ENCODE results near the gene SLC25A42.
"Not testable (repeated sequence)": the region's sequence is repeated elsewhere in the genome, so short reads cannot be mapped to it uniquely, and the experiment has no call there.

SLC25A42 gene

DNA sequence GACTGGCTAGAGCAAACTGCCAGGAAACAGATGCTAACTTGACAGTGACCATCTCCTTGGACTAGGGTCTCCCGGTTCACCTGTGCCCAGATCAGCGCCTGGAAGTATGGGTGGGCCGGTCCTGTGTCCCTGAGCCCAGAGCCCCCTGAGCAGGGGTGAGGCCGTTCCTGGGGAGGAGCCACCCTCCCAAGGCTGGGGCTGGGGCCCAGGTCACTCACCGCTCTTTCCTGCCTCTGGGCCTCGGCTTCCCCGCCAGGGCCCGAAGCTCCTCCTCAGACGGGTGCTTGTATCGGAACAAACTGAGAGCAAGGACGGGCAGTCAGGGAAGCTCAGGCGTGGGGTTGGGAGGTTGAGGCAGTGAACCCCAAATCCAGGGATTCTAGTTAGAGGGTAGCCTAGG is 69.1 kb downstream of the SLC25A42 start:
- in situ Hi-C loops (cut with HindIII; ENCODE audit: low sequenced_read_pairs), result no loop called here

DNA sequence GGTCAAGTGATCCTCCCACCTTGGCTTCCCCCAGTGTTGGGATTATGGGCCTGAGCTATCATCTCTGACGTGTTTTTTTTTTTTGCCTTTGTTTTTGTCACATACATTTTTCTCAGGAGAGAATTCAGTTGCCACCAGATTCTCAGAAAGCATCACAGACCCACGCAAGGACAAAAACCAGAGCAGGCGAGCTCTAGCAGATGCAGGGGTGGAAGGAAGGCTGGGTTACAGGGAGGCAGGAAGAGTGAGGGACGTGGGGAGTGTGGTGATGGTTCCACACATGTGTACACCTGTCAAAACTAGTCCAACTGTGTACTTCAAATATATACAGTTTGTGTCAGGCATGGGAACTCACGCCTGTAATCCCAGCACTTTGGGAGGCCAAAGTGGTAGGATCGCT is 70.2 kb downstream of the SLC25A42 start:
- in situ Hi-C loops (cut with HindIII; ENCODE audit: low sequenced_read_pairs), result no loop called here

DNA sequence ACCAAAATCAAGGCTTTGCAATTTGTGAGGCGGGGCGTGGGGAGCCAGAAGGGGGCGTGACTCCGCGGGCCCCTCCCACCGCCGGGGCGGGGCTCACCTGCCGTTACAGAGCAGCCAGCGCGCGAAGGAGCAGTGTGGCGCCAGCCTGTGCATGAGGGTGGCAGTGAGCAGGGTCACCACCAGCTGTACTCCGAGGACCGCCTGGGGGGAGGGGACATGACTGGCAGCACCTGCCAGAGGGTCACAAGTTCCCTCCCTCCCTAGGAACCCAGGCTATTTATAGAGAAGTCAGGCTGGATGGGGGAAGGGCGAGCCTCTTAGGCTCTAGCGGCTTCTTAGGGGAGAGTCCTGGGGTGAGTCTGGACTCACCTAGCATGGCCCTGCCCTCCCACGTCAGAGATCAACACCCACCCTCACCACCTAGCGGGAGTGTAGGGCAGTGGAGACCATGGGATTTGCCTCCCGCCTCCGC is 70.9 kb downstream of the SLC25A42 start:
- in situ Hi-C loops (cut with HindIII; ENCODE audit: low sequenced_read_pairs), result no loop called here

DNA sequence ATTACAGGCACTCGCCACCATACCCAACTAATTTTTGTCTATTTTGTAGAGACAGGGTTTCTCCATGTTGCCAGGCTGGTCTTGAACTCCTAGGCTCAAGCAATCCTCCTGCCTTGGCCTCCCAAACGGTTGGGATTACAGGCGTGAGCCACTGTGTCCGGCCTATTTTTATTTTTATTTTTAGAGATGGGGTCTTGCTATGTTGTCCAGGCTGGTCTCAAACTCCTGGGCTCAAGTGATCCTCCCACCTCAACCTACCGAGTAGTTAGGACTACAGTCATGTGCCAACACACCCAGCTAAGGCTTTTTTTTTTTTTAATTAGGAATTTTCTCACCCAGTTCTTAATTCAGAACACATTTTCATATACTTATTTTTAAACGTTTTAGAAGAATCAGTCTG is 71.9 kb downstream of the SLC25A42 start:
- in situ Hi-C loops (cut with HindIII; ENCODE audit: low sequenced_read_pairs), result not testable (repeated sequence)

DNA sequence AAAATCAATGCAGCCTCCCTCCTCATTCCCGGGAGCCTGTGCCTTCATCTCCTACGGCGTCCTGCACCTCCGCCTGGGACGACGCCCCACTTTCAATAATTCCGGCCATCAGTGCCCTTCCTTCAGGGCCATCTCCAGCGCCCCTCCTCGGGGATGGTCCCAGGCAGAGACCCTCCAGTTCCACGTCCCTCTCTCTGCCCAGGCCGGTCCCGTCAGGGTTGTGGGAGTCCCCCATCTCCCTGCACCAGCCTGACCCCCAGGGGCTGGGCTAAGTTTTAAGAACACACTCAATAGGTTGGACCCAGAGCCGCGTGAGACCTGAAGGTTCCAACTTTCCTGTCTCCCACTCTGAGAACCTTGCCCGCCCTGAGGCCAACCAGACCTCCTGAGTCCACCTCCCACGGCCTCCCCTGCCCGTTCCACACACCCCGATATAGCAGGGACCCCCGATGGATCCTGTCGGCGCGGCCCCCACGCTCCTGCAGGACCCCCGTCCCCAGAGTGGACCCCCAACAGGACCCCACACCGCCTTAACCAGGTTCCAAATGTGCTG is 73.8 kb downstream of the SLC25A42 start:
- in situ Hi-C loops (cut with HindIII; ENCODE audit: low sequenced_read_pairs), result no loop called here

DNA sequence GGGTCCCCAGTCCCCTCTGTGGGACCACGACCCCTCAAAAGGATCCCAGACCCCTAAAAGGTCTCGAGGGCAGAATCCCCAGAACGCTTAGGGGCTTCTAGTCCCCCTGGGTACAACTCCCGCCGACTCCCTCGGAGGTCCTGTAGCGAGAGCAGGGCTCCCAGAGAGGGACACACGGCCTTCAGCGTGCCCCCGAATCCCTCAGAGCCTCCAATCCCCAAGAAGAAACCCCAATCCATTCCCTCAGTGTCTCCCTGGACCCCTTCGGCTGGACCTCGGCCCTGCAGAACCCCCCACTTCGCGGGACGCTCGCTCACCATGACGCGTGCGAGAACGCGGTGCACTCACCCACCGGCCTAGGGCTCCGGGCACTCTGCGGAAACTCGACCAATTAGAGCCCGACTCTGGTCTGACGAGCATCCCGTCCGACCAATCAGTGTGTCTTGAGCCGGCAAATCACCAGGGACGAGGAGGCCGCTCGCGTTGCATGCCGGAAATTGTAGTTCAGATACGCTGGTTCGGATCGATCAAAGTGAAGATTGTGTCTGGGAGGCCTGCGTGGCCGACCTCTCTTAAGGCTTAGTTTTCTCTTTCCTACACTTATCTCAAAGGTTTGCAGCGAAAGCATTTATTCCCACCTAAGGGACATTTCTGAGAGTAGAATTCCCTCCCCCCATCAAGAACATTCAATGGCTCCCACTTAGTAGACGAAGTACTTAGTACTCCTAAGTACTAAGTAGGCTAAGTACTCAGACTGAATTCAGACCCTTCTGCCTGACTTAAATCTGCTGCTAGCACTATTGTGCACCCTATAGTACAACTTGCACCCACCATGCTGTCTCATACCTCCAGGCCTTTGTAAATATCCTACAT is 74.6 kb downstream of the SLC25A42 start, which contains the start of gene TMEM161A:
TSS of gene TMEM161A (minus strand) at position 370 of the 873 bp plus-strand sequence. CDS start at position 320, 50 bp downstream.
- in situ Hi-C loops (cut with HindIII; ENCODE audit: low sequenced_read_pairs), result no loop called here

DNA sequence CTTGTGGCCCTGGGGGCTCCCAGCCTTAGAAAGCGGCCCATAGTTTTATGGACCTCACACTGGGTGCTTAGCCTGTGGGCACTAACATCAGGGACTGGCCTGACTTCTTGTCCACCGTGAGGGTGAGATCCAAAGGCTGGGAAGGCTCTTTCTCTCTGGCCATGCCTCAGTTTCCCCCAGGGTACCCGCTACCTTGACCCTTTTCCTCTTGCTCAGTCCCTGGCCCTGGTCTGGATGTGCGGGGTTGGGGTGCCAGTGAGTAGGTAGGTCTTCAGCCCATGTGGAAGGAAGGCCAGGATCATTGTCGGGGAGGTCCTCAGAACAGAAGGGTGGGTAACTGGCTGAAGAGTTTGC is 76.1 kb downstream of the SLC25A42 start:
- in situ Hi-C loops (cut with HindIII; ENCODE audit: low sequenced_read_pairs), result loop anchor here (5.0 kb wide), 1 partner anchor 78 kb away; the partner anchor contains the start of gene SLC25A42

DNA sequence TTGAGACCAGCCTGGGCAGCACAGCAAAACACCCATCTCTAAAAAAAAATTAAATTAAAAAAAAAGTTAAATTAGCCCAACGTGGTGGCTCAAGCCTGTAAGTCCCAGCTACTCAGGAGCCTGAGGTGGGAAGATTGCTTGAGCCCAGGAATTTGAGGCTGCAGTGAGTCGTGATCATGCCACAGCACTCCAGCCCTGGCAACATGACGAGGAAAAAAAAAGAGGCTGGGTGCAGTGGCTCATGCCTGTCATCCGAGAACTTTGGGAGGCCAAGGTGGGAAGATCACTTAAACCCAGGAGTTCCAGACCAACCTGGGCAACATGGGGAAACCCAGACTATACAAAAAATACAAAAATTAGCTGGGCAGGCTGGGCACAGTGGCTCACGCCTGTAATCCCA is 76.7 kb downstream of the SLC25A42 start:
- in situ Hi-C loops (cut with HindIII; ENCODE audit: low sequenced_read_pairs), result loop anchor here (5.0 kb wide), 1 partner anchor 78 kb away; the partner anchor contains the start of gene SLC25A42

DNA sequence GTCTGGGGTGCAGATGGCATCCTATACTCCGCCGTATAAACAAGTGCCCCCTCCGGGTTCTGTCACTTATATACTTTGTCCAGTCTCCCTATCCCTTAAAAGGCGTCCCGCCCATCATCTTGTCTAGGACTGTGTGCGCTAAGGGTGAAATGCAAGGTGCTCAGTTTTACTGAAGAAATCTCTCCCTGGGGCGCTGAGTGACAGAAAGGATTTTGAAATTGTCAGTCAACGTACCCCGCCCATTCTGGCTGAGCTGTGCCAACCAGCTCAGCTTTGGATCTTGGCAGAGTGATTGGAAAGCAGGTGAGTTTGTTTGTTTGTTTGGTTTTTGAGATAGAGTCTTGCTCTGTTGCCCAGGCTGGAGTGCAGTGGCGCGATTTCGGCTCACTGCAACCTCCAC is 78.6 kb downstream of the SLC25A42 start:
- in situ Hi-C loops (cut with HindIII; ENCODE audit: low sequenced_read_pairs), result loop anchor here (5.0 kb wide), 1 partner anchor 80 kb away; the partner anchor contains the start of gene SLC25A42

DNA sequence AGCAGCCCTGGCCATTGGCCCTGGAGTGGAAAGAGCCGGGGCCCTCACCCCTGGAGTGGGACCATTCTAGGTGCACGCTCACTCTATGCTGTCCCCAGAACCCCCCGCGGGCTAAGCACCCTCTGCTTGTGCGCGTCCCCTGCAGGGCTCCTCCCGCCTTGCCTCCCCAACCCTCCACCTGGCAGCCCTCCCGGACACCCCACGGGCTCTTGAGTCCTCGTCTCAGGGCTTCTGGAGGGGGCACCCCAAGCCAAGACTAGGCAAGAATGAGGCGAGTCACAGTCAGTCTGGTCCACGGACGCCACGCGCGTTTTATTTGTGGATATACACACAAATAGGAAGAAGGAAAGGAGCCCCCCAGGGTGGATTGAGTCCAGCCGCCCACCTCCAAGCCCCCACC is 81.5 kb downstream of the SLC25A42 start:
- in situ Hi-C loops (cut with HindIII; ENCODE audit: low sequenced_read_pairs), result no loop called here

DNA sequence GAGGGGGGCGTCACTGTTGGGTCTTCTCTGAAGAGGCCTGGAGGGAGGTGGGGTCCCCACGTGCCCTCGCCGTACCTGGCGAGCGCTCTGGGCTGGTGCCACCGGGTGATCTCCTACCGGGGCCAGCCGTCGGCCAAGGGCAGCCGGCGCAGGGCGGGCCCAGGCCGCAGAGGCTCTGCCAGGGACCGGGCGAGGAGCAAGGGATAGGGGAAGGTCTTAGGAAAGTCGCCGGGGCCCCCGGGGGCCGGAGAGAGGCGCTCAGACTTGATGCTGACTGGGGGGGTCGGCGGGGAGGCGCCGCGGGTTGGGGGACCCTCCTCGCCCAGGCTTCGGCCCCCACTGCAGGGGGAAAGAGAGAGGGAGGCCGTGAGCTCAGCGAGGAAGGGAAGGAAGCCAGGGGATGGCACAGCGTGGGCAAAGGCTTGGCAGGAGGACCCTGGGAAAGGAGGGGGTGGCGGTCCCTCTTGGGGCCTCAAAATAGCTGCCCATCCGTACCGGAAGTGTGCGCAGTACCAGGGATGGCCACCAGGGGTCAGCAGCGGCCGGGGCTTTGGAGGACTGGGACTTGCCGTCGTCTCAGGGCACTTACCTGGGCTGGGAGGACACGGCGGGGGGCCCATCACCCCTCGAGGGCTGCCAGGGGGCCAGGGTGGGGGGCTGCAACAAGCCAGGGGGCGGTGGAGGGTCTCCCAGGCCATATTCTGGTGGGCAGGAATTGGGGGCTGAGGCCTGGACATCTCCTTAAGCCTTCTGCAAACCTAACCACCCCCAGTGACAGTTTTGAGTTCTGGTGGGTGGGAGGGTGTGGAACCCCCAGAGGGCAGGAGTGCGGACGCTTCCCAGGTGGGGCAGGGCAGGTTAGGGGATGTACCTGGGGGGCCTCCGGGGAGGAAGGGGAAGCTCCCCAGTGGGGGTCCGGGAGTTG is 82.2 kb downstream of the SLC25A42 start:
- in situ Hi-C loops (cut with HindIII; ENCODE audit: low sequenced_read_pairs), result no loop called here

DNA sequence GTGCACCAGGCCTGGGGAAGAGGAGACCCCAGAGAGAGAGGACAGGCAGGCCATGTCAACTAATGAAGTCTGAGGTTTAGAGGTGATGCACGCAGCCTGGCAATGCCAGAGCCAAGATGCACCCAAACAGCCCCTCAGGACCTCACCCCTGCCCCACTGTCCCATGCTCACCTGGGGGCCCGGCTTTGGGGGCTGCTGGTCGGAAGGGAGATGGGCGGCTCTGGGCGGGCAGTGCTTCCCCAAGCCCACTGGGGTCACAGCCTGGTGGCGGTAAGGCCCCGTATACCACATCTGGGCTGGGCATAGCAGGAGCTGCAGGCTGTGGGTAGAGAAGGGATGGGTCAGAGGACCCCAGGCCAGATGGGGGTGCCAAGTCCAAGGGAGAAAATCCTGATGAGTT is 83.1 kb downstream of the SLC25A42 start:
- in situ Hi-C loops (cut with HindIII; ENCODE audit: low sequenced_read_pairs), result no loop called here

DNA sequence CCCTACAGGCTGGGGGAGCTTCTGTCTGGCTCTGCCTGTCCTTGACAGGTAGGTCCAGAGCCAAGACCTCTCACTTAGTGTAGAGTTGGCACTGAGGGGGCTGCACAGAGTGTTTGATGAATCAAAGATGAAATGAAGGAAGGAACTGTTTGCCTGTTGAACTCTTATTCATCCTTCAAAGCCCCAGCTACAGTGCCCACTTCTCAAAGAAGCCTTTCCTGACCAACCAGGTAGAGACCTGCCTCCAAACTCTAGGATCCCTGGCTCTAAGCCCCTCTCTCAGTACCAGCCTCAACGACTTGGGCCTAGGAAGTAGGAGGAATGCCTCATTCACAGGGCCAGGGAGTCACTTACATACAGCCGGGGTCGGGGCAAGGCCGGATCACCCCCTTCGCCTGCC is 83.5 kb downstream of the SLC25A42 start:
- in situ Hi-C loops (cut with HindIII; ENCODE audit: low sequenced_read_pairs), result no loop called here

DNA sequence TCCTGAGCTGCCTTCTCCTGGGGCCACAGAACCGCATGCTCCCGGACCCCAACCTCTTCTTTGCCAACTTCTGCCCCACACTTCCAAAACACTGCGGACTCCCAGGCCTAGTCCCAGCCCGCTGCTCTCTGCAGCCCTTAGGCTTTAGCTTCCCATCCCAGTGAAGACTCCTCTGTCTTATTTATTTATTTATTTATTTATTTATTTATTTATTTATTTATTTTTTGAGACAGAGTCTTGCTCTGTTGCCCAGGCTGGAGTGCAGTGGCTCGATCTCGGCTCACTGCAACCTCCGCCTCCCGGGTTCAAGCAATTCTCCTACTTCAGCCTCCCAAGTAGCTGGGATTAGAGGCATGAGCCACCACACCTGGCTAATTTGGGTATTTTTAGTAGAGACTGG is 84.7 kb downstream of the SLC25A42 start:
- in situ Hi-C loops (cut with HindIII; ENCODE audit: low sequenced_read_pairs), result not testable (repeated sequence)

DNA sequence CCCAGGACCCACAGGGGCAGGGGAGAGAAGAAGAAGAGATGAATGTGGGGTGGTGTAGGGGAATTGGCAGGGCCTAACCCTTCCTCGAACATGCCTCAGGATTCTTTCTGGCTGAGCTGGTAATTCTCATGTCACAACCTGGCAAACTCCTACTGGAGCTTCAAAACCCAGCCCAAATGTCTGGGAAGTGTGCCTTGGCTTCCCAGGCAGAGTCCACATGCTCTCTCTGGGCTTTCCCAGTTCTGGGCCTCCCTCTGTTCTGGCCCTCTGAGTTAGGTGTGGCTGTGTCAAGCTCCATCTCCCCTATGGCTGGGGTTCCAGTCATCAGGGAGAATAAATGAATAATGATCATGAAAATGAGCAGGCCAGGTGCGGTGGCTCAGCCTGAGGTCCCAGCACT is 85.6 kb downstream of the SLC25A42 start:
- in situ Hi-C loops (cut with HindIII; ENCODE audit: low sequenced_read_pairs), result no loop called here

DNA sequence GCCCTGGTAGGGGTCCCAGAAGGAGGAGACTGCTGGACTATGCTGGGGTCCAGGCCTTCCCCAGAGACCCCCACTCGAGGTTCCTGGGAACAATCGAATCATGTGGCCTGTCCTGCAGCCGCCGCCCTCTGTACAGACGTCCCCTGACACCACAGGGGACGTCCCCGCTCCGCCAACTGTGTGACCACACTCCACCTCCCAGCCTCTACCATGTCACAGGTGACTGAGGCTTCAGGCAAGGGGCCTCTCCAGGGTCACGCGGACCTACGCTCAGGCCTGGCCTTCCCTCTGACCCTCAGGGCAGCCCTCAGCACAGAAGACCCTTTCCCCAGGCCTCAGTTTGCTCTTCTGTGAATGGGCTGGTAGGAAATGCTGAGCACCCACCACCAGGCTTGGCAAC is 87.6 kb downstream of the SLC25A42 start:
- in situ Hi-C loops (cut with HindIII; ENCODE audit: low sequenced_read_pairs), result no loop called here

DNA sequence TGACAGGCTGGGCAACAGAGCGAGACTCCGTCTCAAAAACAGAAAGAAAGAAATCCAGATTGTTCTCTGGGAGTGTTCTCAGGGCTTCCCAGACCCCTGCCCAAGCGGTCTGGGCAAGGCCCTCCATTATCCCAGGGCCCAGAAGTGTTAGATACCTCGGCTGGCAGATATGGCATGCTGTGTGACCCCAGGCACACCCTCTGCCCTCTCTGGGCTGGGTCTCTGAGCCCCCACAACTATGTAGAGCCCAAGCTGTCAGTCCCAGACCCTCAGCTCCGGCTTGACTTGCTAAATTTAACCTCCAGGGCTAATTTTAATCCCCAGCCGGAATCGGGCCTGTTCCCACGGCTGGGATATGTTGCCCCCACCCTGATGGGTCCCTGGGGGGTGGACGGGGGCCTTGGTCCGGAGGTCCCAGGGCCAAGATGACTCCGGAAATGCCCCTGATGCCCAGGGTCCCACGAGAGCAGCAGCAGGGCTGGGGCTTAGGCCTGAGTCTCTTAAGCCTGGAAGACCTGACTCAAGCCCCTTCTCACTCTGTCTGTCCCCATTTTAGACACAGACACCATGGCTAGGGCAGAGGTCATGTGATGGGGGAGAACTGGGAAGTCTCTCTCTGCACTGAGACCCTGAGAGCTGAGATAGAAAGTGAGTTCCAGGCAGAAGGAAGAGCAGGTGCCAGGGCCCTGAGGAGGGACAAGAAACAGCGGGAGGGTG is 89.0 kb downstream of the SLC25A42 start:
- in situ Hi-C loops (cut with HindIII; ENCODE audit: low sequenced_read_pairs), result no loop called here

DNA sequence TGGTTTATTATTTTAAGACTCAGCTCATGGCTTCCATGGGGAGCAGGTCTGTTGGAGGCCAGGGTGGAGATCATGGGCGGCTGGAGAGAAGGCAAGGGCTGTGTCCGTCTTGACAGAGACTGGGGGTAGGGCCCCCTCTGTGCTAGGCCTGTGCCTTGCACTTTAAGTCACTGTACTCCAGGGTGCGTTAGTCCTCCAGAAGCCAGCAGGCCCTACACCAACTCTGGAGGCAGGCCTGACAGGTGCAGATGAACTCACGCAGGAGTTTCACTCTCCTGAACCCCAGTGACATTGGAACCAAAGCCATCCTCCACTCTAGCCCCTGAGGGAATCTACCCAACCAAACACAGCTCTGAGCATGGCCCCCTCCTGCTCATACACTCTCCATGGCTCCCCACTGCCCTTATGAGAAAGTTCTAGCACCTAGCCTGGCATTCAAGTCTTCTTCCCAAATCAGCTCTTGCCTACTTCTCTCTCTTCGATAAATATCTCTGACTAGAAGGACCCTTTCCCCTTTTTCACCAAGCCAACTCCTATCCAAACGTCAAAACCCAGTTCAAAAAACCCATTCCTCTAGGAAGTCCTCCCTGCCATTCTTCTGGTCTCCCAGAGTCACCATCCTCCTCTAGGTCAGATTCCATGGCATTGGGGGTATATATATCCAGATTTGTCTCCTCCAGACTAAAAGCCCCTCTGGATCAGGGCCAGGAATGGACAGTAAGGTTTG is 91.1 kb downstream of the SLC25A42 start:
- in situ Hi-C loops (cut with HindIII; ENCODE audit: low sequenced_read_pairs), result no loop called here

DNA sequence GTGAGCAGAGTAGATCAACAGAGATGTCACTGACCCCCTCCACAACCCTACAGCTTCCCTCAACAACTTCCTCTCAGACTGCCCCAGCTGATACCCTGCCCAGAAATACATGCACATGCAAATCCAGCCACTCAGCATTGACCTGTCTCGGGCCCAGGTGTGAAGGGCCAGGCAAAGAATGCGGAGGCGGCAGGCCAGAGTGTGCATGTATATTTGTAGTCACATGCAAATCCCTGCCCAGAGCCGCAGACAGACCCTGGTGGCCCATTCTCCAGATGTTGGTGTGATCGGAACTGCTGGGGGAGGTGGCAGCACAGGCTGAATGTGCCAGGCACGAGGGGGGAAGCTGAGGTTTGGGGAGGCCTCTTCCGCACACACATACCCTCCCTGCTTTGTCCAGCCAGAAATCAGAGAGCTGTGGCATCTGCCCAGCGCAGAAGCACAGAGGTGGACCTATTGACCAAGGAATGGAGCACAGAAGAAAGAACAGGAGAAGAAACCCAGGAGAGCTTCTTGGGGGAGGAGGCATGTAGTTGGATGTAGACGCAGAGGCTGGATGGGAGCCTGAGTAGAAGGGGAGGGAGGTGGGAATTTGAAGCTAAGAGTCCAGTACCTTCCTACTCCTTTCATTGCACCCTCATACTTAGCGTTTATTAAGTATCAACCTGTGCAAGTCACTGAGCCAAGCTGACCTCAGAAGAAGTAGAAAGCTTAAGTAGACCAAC is 91.9 kb downstream of the SLC25A42 start:
- in situ Hi-C loops (cut with HindIII; ENCODE audit: low sequenced_read_pairs), result no loop called here
